ENCODE measurements around the gene NFKB1.

DNA sequence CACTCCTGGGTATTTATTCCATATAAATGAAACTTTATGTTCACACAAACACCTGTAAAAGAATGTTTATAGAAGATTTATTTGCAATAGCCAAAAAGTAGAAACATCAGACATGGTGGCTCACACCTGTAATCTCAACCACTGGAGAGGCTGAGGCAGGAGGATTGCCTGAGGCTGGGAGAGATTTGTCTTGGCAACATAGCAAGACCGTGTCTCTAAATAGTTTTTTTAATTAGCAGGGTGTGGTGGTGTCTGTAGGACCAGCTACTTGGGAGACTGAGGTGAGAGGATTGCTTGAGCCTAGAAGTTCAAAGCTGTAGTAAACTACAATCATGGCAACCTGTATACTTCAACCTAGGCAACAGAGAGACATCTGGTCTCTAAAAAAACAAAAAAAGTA, 27.7 kb upstream of the NFKB1 start:
- TF ChIP-seq, protein P1, sequence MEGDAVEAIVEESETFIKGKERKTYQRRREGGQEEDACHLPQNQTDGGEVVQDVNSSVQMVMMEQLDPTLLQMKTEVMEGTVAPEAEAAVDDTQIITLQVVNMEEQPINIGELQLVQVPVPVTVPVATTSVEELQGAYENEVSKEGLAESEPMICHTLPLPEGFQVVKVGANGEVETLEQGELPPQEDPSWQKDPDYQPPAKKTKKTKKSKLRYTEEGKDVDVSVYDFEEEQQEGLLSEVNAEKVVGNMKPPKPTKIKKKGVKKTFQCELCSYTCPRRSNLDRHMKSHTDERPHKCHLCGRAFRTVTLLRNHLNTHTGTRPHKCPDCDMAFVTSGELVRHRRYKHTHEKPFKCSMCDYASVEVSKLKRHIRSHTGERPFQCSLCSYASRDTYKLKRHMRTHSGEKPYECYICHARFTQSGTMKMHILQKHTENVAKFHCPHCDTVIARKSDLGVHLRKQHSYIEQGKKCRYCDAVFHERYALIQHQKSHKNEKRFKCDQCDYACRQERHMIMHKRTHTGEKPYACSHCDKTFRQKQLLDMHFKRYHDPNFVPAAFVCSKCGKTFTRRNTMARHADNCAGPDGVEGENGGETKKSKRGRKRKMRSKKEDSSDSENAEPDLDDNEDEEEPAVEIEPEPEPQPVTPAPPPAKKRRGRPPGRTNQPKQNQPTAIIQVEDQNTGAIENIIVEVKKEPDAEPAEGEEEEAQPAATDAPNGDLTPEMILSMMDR (IDR thresholded peaks at IDR 0.05; ENCODE audit: low read depth, low read length): no peak
- no peak for TF ChIP-seq EZH2phosphoT487 (IDR thresholded peaks at IDR 0.05; ENCODE audit: low read depth)
